HG03280 (cell line): ENCODE results near the gene TRAPPC10.
A peak's percentile ranks its signal among the peaks of the same experiment; 100 is the strongest.

Experiments
- ATAC-seq: cut with Tn5 transposase; IDR thresholded peaks from one replicate; pipeline ENCODE4 v1.9.1; 2021; ENCODE audit warnings: mild to moderate bottlenecking, moderate library complexity; ENCODE audit not compliant: unreplicated experiment

TRAPPC10 gene

DNA sequence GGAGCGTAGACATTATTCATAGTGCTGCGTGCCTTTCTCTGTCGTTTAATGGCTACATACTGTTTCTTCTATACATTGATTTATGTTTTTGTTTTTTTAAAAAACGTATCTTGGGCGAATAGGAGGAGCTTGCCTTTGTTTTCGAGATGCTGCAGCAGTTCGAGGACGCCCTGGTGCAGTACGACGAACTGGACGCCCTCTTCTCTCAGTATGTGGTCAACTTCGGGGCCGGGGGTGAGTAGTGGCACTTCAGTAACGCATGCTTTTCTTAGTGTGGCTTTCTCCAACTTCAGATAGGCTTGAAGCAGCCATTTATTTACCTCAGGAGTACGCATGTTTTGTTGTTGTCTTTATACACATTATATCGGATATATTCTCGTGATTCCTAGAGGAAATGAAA lies 46.9 kb downstream of the TRAPPC10 start:
- ATAC-seq = no peak

DNA sequence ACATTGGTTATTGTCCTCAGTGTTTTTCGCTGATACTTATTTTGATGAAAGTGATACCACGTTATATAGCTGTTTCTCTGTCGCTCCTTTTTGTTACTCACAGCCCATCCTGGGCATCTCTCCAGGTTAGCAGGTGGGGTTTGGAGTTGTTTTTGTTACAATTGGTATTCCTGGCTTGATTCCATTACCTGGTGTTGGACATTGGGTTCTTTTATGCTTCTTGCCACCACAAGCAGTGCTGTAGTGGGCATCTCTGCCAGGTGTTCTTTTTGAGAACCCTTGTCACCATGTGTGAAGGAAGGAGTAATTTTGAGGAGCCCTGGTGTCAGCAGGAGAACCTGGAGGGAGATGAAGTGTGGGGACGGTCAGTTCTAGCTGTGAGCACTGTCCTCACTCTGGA lies 47.6 kb downstream of the TRAPPC10 start:
- ATAC-seq = no peak

DNA sequence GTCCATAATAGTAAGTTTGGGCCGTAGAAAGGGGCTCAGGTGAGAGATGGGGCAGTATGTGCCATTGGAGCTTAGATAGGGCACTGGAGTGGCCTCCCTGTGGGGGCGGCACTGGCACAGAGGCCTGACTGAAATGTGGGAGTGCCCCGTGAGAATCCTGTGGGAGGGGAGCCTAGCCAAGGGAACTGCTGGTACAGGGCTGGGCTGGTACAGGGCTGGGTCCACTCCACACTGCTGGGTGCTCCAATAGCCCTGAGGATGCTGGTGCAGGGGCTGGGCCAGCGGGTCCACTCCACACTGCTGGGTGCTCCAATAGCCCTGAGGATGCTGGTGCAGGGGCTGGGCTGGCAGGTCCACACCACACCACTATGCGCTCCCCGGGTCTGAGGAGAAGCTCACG lies 50.3 kb downstream of the TRAPPC10 start:
- no peak for ATAC-seq

DNA sequence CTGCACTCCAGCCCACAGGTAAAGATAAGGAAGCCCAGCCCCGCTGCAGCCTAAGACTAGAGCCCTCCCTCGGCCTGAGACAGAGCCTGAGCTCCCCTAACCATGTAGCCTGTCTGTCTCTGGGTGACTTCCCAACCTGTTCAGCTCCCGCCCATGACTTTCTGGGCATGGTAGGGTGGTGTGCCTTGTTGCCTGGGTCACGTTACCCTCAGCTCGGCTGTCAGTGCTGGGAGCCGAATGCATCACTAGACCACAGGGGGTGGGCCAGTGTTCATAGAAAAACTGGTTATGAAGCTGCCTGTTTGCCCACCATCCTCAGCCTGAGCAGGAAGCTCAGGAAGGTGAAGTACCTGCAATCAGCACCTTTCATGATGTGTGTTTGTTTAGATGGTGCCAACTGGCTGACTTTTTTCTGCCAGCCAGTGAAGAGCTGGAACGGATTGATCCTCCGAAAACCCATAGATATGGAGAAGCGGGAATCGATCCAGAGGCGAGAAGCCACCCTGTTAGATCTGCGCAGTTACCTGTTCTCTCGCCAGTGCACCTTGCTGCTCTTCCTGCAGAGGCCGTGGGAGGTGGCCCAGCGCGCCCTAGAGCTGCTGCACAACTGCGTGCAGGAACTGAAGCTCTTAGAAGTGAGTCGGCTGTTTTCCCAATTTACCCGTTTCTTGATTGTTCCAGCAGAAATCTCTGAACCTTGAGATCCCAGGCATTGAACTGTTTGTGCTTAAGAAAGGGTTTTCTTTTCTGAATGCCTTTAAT lies 51.2 kb downstream of the TRAPPC10 start:
- ATAC-seq = no peak

DNA sequence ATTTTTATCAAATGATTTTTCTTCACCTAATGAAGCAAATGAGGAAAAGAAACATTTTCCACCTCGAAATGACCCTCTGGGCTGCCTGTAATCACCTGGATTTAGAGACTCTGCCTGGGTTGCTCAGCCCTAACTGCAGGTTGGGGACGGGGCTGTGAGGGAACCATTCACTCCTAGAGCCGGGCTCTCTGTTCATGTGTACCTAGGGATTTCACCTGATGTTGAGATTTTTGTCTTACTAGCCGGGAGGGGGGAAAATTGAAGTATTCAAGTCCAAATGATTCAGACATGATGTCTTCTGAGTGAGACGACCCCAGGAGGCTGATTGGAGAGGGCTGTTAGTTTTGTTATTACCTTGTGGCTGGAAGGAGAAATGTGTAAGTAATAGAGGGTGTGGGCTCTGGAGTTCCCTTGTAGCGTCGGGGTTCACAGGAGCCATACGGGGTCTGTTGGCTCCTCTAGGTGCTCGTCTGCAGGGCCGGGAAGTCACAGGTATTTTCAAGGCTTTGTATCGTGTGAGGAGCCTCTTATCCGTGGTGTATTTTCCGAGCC lies 52.8 kb downstream of the TRAPPC10 start:
- no peak for ATAC-seq

DNA sequence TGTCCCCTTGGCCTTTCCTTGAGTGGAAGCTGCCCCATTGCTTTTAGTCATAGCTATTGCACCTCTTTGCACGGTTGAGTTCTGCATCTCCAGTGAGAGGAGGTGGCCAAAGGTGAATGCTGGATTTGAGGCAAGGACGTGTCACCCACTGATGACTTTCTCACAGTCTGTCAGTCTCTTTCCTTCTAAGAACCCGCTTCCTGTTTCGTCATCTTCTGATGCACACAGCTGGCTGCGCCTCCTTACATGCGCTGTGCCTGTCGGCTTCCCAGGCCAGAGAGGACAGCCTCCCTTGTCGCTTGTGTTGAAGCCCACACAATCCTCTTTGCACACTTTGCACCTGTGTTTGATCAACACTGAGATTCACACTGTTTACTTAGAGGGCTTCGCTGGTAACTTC lies 53.3 kb downstream of the TRAPPC10 start:
- peak; percentile 61 for ATAC-seq

DNA sequence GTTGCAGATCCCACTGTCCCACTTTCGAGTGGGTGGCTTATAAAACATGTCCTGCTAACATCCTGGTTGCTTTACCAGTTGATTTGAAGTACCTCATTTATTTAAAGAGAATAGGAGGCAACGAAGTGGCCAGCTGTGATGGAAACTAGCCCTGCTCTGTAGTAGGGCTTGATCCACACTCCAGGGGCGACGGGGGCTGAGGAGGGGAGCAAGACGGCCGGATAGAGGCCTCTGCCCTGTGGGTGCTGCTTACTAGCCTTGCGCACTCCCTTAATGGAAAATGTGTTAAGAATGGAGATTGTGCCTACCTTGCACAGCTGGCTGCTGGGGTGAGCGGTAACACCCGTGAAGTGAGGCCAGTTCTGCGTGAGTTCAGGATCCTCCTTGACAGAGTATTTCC lies 54.0 kb downstream of the TRAPPC10 start:
- no peak for ATAC-seq

DNA sequence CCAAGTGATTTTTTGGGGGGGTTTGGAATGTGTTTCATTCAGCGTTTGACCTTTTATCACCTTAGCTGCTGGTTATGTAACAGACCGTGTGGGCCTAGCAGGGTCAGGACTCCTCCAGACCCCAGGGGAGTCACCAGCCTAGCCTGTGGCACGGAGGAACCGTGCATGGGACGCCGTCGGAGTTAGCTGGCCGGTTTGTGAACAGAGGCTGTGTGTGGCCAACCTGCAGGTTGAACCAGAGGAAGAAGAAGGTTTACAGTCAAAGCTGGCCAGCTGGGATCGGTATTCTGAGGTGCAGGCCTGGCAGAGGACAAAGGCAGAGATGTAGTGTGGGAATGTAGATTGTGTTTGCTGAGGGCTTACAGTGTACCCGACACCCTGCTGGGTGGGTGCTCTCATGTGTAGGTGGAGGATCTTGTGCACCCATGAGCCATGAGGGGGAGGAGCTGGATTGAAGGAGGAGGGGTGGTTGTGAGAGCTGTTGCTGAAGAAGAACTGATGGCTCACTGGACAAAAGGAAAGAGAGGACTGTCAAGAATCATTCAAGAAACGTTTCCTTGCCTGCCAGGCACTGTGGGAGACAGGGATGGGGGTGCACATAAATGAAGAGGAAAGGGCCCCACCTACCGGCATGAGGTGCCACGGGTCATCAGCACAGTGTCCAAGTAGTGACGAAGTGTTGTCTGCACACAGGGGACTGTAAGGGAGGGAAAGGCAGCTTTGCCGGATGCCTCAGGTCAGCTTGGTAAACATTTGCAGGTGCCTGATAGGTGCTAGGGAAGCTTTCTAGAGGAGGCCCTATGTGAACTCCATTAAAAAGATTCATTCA lies 55.1 kb downstream of the TRAPPC10 start:
- ATAC-seq = no peak

DNA sequence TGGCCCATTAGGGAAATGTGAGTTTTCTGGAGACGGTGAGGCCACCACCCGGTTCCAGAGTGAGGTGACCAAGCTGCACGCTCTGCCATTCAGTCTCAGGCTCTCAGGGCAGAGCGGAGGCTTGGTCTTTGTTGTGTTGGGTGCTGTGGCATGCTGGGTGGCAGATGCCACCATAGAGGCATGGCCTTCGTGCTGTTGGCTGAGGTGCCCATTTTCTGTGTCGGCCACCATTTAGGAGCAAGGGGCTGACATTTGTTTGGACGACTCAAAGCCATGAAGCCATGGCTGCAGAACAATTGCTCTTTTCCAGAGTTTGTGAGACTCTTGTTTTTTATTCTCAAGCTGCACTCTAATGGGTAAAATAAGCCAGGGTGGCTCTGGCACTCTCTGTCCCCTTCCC lies 58.3 kb downstream of the TRAPPC10 start:
- ATAC-seq = no peak

DNA sequence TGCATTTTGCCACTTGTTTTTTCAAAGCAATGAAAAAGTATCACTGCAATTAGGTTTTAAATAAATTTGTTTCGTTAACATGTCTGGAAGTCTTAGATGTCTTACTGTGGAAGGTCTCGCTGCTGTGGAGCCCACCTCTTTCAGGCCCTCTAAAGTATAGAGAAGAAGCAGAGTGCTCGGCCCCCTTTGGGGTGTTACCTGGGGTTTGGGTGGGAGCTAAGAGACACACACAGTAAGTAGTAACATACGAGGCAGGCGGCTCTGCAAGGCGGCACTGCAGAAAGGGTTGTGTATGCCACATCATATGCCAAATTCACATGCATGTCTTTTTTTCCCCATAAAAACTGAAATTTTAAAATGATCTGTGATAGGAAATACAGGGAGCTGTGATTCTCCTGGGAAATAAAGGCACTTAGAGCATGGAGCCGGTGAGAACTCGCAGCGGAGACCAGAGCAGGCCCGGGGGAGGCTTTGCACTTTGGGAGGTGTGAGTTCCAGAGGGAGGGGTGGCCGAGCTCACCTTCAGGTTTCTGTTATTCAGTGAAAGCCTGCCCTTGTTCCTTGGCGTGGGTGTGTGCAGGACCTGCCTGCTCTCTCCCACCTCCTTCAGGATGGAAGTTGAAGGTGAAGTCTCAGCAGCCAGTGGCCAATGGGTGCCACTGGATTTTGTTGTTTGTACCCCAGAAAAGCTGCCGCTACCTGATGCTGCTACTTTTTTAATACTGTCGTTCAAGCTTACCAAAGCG lies 59.4 kb downstream of the TRAPPC10 start:
- no peak for ATAC-seq

DNA sequence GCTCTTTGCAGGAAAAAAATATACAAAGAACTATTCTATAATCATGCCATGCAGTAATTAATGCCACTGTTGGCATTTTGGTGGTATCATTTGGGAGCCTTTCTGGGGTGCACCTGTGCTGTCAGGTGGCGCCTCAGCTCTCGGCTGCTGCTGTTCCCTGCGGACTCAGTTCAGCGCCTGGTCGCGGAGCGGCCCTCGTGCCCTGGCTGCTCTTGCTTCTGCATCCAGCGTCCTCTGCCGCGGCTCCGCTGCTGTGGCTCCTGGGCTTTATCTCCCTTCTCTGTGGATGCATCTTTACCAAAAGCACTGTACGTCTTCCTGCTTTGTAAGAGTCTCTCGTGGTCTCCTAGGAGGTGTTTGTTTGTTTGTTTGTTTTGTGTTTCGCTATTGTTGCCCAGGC lies 60.0 kb downstream of the TRAPPC10 start:
- no peak for ATAC-seq

DNA sequence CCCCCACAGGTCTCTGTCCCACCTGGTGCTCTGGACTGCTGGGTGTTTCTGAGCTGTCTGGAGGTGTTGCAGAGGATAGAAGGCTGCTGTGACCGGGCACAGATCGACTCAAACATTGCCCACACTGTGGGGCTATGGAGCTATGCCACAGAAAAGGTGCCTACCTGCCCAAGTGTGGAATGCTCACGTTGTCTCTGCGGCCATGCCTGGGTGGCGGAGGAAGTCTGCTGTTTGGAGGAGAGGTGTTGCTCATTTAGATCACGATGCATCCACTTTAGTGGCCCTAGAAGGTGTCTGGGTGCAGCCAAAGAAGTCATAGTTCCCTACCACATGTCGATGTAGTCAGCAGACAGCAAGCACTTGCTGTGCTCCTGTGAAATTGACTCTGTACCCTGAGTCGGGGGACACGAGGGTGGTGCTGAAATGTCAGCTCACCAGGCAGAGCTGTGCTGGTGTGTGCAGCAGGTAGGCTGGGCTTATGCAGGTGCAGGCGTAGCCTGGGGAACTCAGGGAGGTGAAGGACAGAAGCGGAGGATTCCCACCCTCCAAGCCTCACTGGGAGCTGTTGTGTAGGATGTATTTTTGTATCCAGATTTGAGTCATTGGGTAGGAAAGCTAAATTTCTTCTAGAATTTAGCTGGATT lies 62.3 kb downstream of the TRAPPC10 start:
- no peak for ATAC-seq

DNA sequence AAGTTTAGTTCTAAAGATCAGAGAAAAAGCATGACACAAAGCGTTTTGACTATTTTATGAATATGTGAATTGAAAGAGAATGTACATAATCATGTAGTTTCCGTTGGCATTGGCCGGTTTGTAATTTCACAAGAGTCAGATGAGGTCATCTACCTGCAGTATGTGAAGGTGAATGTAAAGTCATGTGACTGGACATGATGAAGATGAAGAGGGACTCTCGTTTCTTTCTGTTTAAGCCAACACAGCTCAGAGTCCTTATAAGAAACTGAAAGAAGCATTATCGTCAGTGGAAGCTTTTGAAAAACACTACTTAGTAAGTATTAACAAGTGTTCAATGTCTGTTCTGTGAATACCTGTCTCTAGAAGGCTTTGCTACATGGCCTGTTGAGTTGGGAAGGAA lies 64.2 kb downstream of the TRAPPC10 start:
- ATAC-seq = no peak

DNA sequence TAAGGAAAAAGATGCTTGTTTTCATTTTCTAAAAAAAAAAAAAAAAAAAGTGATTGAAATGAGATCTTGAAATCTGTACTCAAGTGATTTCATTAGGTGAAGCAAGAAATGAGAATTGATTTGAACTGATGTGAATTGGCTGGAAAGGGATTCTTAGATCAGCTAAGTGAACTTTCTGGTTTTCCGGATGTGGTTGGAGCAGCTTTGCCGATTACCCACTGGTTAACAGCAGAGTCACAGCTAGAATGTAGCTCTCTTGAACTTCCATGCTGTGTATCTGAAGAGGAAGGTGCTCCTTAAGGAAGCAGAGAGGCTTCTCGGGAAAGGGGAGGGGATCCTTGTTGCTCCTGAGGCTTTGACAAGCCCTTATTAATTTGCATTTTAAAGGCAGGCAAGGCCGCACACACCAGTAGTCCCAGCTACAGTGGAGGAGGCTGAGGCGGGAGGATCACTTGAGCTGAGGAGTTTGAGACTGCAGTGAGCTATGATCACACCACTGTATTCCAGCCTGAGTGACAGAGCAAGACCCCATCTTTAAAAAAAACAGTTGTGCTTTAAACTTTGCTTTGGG lies 66.4 kb downstream of the TRAPPC10 start:
- ATAC-seq = no peak

DNA sequence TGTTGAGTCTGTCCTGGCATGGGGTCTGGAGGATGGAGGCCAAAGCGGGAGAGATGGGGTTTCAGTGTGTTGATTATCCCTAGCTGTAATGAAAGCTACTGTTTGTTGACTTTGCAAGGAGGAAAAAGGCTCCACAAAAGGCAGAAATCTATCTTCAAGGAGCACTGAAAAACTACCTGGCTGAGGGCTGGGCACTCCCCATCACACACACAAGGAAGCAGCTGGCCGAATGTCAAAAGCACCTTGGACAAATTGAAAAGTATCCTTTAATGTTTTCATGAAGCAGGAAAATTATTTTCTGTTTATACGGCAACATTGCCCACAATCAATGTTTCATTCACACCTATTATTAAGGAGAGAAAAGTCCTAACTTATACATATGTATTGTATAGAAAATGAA lies 67.3 kb downstream of the TRAPPC10 start:
- no peak for ATAC-seq

DNA sequence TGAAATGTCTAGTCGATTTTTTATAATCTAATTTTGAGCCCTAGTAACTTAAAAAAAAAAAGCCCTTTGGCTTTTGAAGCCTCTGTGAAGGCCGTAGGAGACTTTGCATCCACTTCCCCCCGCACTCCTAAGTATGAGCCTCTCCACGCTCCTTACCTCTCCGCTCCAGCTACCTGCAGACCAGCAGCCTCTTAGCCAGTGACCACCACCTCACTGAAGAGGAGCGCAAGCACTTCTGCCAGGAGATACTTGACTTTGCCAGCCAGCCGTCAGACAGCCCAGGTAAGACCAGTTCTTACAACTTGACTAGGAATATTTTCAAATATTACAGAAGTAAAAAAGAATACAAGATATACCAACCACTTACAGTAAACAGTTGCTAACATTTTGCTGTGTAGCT lies 67.7 kb downstream of the TRAPPC10 start:
- ATAC-seq = no peak

DNA sequence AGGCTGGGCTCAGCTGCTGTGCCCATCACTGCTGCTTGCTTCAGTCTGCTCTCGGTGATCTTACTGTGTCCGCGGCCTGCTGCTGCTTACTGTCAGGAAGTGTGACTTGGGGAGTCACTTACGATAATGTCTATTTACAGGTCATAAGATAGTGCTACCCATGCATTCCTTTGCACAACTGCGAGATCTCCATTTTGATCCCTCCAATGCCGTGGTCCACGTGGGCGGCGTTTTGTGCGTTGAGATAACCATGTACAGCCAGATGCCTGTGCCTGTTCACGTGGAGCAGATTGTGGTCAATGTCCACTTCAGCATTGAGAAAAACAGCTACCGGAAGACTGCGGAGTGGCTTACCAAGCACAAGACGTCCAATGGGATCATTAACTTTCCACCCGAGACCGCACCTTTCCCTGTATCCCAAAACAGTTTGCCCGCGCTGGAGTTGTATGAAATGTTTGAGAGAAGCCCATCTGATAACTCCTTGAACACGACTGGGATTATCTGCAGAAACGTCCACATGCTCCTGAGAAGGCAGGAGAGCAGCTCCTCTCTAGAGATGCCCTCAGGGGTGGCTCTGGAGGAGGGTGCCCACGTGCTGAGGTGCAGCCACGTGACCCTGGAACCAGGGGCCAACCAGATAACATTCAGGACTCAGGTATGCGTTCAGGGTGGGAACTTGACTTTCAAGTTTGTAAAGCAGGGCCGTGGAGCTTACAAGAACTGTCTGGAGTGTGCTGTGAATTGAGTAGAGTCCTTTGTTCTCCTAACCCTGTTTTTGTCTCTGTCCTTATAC lies 70.7 kb downstream of the TRAPPC10 start:
- no peak for ATAC-seq

DNA sequence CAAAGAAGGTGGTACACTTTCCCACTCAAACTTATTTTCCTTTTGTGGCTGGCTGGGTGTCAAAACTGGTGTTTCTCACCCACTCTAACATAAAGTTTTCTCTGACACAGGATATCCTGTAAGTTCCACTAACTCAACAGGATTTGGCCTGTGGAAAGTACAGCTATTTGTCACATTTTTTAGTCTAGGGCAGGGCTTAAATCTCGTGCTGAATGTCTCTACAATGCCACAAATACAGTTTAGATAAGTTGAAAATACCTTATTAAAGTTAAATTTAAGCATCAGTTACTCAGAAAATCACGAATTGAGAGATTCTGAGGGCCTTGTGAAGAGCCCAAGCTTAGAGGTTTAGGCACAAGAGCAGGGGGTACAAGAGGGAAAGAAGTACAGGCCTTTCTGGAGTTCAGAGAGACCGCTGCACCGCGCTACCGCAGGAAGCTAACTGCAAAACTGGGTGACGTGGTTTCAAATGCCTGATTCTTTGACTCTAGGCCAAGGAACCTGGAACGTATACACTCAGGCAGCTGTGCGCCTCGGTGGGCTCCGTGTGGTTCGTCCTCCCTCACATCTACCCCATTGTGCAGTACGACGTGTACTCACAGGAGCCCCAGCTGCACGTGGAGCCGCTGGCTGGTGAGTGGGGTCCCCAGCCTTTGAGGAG lies 71.7 kb downstream of the TRAPPC10 start:
- no peak for ATAC-seq
